Measurements from ENCODE around the gene DCAF6.

Gene DCAF6

DNA sequence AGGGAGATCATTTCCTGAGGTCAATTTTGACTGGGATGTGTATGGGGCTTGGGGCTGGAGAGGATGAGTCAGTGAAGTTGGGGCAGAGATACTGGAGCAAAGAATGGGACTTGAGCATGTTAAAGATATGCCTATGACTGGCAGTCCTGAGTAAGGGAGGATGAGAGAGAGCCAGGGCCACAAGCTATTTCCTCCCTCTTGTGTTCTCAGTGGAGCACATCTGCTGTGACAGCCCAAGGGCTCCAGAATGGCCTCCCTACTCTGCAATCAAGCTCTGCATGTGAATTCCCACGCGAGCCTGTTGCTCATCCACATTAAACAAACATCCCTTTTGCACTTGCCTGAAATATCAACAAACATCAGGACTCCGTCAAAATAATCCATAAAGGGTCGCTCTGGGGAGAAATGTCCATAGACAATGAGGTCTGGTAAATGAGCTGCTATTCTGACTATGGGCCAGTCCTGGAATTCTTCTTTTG, 31.8 kb upstream of the DCAF6 start:
- in situ Hi-C loops (cut with MboI; ENCODE audit: low sequenced_read_pairs, unreplicated experiment), result no loop called here
- TF ChIP-seq, protein P1, sequence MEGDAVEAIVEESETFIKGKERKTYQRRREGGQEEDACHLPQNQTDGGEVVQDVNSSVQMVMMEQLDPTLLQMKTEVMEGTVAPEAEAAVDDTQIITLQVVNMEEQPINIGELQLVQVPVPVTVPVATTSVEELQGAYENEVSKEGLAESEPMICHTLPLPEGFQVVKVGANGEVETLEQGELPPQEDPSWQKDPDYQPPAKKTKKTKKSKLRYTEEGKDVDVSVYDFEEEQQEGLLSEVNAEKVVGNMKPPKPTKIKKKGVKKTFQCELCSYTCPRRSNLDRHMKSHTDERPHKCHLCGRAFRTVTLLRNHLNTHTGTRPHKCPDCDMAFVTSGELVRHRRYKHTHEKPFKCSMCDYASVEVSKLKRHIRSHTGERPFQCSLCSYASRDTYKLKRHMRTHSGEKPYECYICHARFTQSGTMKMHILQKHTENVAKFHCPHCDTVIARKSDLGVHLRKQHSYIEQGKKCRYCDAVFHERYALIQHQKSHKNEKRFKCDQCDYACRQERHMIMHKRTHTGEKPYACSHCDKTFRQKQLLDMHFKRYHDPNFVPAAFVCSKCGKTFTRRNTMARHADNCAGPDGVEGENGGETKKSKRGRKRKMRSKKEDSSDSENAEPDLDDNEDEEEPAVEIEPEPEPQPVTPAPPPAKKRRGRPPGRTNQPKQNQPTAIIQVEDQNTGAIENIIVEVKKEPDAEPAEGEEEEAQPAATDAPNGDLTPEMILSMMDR (IDR thresholded peaks at IDR 0.05; ENCODE audit: borderline replicate concordance, control extremely low read depth, extremely low read depth, insufficient read depth, missing control alignments), result no peak
- no peak for DNase-seq (ENCODE audit: low spot score)

DNA sequence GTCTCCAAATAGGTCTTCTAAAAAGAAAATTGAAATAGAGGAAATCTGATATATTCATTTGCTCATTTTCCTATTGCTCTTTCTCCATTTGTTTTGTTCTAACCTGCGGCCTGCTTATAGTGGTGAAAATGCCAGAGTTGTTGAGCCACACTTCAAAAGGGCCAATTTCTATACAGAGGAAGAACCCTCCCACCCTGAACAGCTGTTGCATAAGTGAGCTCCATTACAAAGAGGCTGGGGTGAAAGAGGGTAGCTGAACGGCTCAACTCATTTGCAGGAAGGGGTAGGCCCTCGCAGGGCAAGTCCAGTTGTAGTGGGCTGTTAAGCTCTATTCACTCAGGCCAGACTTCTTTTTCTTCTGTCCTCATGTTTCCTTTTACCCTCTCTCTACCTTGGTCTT, 31.3 kb upstream of the DCAF6 start:
- DNase-seq (ENCODE audit: low spot score), result no peak
- in situ Hi-C loops (cut with MboI; ENCODE audit: low sequenced_read_pairs, unreplicated experiment), result no loop called here
- TF ChIP-seq, protein P1 (IDR thresholded peaks at IDR 0.05; ENCODE audit: borderline replicate concordance, control extremely low read depth, extremely low read depth, insufficient read depth, missing control alignments), result no peak

DNA sequence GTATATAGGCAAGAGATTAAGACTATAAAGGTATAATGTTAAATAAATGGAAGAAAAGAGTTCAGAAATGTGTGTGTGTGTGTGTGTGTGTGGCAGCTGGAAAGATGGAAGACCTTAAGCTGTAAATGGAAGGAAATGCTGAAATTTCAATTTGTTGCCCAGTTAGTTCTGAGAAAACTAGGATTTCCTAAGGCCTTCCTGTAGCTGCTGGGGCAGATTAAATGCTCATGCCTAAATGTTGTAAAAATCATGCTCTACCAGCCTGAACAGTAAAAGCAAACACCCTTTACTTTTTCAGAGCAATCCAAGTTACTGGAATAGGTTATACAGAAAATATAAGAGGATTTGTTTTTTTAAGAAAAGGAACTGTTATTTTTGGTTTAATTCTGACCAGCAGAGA, 30.8 kb upstream of the DCAF6 start:
- DNase-seq (ENCODE audit: low spot score), result no peak
- TF ChIP-seq, protein P1 (IDR thresholded peaks at IDR 0.05; ENCODE audit: borderline replicate concordance, control extremely low read depth, extremely low read depth, insufficient read depth, missing control alignments), result no peak
- in situ Hi-C loops (cut with MboI; ENCODE audit: low sequenced_read_pairs, unreplicated experiment), result no loop called here

DNA sequence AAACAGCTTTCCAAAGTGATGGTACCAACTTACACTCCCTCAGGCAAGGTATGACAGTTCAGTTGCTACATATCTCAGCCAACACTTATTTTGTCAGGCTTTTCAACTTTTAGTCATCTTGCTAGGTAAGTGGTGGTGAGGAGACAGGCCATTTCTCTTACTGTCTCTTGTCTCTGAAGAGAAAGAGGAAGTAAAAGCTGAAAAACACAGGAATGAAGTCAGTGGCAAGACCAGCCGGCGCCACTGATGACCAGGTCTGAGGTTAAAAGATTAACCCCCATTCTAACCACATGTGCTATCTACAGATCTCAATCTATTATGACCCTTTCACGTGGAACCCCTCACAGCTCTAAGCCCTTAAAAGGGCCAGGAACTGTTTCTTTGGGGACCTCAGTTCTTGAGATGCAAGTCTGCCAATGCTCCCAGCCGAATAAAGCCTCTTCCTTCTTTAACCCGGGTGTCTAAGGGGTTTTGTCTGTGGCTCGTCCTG, 26.7 kb upstream of the DCAF6 start:
- DNase-seq (ENCODE audit: low spot score), result no peak
- TF ChIP-seq, protein P1 (IDR thresholded peaks at IDR 0.05; ENCODE audit: borderline replicate concordance, control extremely low read depth, extremely low read depth, insufficient read depth, missing control alignments), result no peak
- in situ Hi-C loops (cut with MboI; ENCODE audit: low sequenced_read_pairs, unreplicated experiment), result no loop called here

DNA sequence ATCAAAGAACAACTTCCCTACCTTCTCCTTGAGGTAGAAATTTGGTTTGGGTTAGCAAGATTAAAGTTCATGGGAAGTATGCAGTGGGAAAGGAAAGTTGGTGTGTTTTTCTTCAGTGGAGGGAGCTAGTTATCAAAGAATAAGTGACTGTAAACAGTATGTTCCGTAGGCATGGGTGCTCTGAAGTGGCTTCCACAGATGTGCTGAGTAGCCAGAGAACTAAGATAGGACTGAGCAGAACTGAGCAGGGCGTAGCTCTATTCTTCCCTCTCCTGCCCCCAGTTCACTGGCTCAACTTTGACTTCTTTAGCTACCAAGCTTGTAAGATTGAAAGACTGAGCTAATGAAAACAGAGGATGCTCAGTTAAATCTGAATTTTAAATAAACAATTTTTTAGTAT, 26.0 kb upstream of the DCAF6 start:
- DNase-seq (ENCODE audit: low spot score), result no peak
- TF ChIP-seq, protein P1 (IDR thresholded peaks at IDR 0.05; ENCODE audit: borderline replicate concordance, control extremely low read depth, extremely low read depth, insufficient read depth, missing control alignments), result no peak
- in situ Hi-C loops (cut with MboI; ENCODE audit: low sequenced_read_pairs, unreplicated experiment), result no loop called here

DNA sequence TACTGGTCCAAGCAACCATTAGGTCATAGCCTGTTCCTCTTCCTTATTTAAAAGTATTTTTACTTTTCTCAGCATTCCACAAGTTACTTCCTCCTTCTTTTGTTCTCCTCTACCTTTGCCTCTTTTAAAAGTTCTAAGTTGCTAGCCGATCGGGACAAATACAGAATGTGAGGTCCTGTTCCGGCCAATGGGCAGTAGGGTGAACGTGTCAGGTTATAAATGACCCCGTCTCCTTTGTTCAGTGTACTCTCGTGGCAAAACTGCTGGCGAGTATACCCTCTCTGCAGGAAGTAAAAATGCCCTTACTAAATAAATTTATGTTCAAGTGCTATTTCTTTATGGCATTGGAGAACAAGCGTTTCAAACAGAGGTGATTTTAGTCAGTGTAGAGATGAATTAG, 25.1 kb upstream of the DCAF6 start:
- in situ Hi-C loops (cut with MboI; ENCODE audit: low sequenced_read_pairs, unreplicated experiment), result no loop called here
- DNase-seq (ENCODE audit: low spot score), result no peak
- TF ChIP-seq, protein P1 (IDR thresholded peaks at IDR 0.05; ENCODE audit: borderline replicate concordance, control extremely low read depth, extremely low read depth, insufficient read depth, missing control alignments), result no peak

DNA sequence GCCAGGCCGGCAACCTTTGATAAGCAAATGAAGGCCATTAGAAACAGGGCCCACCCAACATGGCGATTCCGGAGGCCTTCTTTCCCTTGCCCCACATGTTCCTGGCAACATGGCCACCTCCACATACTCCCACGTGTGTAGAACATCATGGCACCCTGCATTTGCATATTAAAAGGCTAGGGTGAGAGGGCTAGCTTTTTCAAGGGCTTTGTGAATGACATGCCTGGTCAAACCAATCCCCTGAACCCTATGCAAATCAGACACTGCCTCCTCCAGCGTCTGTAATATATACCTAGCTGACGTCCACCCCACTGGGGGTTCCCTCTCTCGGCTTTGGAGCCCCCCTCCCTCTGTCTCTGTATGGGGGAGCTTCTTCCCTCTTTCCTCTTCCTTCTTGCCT, 24.2 kb upstream of the DCAF6 start:
- TF ChIP-seq, protein P1 (IDR thresholded peaks at IDR 0.05; ENCODE audit: borderline replicate concordance, control extremely low read depth, extremely low read depth, insufficient read depth, missing control alignments), result no peak
- in situ Hi-C loops (cut with MboI; ENCODE audit: low sequenced_read_pairs, unreplicated experiment), result no loop called here

More for the DNA sequence above, 24.2 kb upstream of the DCAF6 start:
- DNase-seq (ENCODE audit: low spot score), result no peak
